Choroid plexus epithelial cell (primary cell): ENCODE measurements around the gene CACNA1I.
A peak's percentile ranks its signal among the peaks of the same experiment; 100 is the strongest.

Experiments
- DNase-seq: peaks from one replicate; pipeline ENCODE4 v3.0.0-alpha.2; 2010; ENCODE audit warnings: low read depth
- H3K4me3 ChIP-seq: 2 replicates; pipeline ENCODE4 v1.5.1; 2011; ENCODE audit warnings: low read depth, mild to moderate bottlenecking, control low read depth, low read length, moderate library complexity
- CTCF ChIP-seq: conservative IDR thresholded peaks from 2 replicates; pipeline ENCODE4 v1.5.1; 2011; ENCODE audit warnings: low read depth, mild to moderate bottlenecking, control low read depth, inconsistent platforms, low read length, moderate library complexity

CACNA1I gene

GRCh38 chr22:39735776-39736175 is 165.2 kb downstream of the CACNA1I start:
- DNase-seq, result no peak
- TF ChIP-seq CTCF, result no peak
- H3K4me3 ChIP-seq, result no peak overlapping the region

DNA sequence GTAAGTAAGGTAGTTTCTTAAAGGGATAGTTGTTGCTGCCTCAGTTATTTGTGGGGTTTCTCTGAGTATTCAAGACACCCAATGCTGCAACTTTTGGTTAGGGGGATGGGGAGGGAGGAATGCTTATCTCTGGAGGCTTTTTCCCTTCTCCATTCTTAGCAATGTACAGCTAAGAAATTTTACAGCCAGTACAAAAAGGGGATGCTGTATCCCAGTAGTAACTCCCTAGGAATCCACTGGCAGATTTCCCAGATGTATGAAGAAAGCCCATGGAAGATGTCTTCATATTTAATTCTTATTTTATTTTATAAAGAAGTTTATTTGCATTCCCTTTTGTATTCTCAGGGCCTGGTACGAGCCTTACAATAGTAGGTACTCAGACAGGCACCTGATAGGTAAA is 168.2 kb downstream of the CACNA1I start:
- peak; percentile 51 for DNase-seq
- H3K4me3 ChIP-seq, result no peak overlapping the region
- TF ChIP-seq CTCF, result no peak
